ENCODE data around the gene NBDY. TPM values are rescaled to one million over a fixed set of nuclear protein-coding genes. Genes with fewer than 3 reads are reported as not detected.

Gene NBDY
- total RNA-seq, 1 experiment from 2014 or later, result 53.1 TPM

- DNase-seq (ENCODE audit: low spot score), result no peak
- H3K4me3 ChIP-seq (ENCODE audit: low read depth, low read length, poor library complexity, severe bottlenecking), result no peak overlapping the region
- intact Hi-C loops (cut with micrococcal nuclease; ENCODE audit: unreplicated experiment), result no loop called here
- no peaks in the 10 kb centered on the region for H3K4me1 ChIP-seq (ENCODE audit: insufficient read depth, low read length, poor library complexity, severe bottlenecking)
- no TSS peak for BruUV-seq (replicated peaks)
- no peak for TF ChIP-seq CTCF (conservative IDR thresholded peaks at IDR 0.05; ENCODE audit: low read depth, low read length)
- no peak for TF ChIP-seq EZH2 (IDR thresholded peaks at IDR 0.05; ENCODE audit: borderline replicate concordance, low read depth, low read length, poor library complexity, severe bottlenecking)
- H3K36me3 ChIP-seq (ENCODE audit: insufficient read depth, low read length, poor library complexity, severe bottlenecking), result no peaks in the 10 kb centered on the region
- ChIA-PET CTCF (no interaction called here), POLR2A (ENCODE audit: low non-redundant PET) (no interaction called here)
- H3K27ac ChIP-seq (ENCODE audit: low read depth, low read length, poor library complexity, severe bottlenecking), result no peak overlapping the region
- H3K27me3 ChIP-seq (replicated peaks; ENCODE audit: insufficient read depth, low read depth, low read length, poor library complexity), result no peaks in the 10 kb centered on the region
- no peaks in the 10 kb centered on the region for H3K9me3 ChIP-seq (ENCODE audit: low read depth, low read length, poor library complexity, severe bottlenecking)
Observed at GRCh38 chrX:56833626-56834025, 104.6 kb downstream of the NBDY start.

DNA sequence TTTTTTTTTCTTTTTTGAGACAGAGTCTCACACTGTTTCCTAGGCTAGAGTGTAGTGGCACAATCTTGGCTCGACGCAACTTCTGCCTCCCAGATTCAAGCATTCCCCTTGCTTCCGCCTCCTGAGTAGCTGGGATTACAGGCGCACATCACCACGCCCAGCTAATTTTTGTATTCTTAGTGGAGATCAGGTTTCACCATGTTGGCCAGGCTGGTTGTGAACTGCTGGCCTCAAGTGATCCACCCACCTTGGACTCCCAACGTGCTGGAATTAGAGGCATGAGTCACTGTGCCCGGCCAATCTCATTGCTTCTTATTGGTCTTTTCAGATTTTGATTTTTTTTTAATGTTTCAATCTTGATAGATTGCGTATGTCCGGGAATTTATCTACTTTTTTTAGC lies 124.4 kb downstream of the NBDY start:
- BruUV-seq (replicated peaks), result no TSS peak
- no peak for TF ChIP-seq EZH2 (IDR thresholded peaks at IDR 0.05; ENCODE audit: borderline replicate concordance, low read depth, low read length, poor library complexity, severe bottlenecking)
- TF ChIP-seq CTCF (conservative IDR thresholded peaks at IDR 0.05; ENCODE audit: low read depth, low read length), result no peak
- Histone ChIP-seq H3K27me3 (replicated peaks; ENCODE audit: insufficient read depth, low read depth, low read length, poor library complexity) (no peaks in the 10 kb centered on the region), H3K36me3 (ENCODE audit: insufficient read depth, low read length, poor library complexity, severe bottlenecking) (no peaks in the 10 kb centered on the region), H3K9me3 (ENCODE audit: low read depth, low read length, poor library complexity, severe bottlenecking) (no peaks in the 10 kb centered on the region), H3K4me3 (ENCODE audit: low read depth, low read length, poor library complexity, severe bottlenecking) (no peak overlapping the region), H3K4me1 (ENCODE audit: insufficient read depth, low read length, poor library complexity, severe bottlenecking) (no peaks in the 10 kb centered on the region), H3K27ac (ENCODE audit: low read depth, low read length, poor library complexity, severe bottlenecking) (no peak overlapping the region)
- ChIA-PET POLR2A (ENCODE audit: low non-redundant PET) (no interaction called here), CTCF (no interaction called here)
- intact Hi-C loops (cut with micrococcal nuclease; ENCODE audit: unreplicated experiment), result no loop called here
- DNase-seq (ENCODE audit: low spot score), result no peak

DNA sequence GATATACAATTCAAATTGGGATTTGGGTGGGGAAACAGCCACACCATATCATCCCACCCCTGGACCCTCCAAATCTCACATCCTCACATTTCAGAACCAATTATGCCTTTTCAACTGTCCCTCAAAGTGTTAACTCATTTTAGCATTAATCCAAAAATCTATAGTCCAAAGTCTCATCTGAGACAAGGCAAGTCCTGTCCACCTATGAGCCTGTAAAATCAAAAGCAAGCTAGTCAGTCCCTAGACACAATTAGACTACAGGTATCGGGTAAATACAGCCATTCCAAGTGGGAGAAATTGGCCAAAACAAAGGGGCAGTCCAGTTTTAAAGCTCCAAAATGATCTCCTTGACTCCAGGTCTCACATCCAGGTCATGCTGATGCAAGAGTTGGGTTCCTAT lies 128.0 kb downstream of the NBDY start:
- ChIA-PET POLR2A (ENCODE audit: low non-redundant PET) (no interaction called here), CTCF (no interaction called here)
- Histone ChIP-seq H3K27ac (ENCODE audit: low read depth, low read length, poor library complexity, severe bottlenecking) (no peak overlapping the region), H3K36me3 (ENCODE audit: insufficient read depth, low read length, poor library complexity, severe bottlenecking) (no peaks in the 10 kb centered on the region), H3K4me1 (ENCODE audit: insufficient read depth, low read length, poor library complexity, severe bottlenecking) (no peaks in the 10 kb centered on the region), H3K27me3 (replicated peaks; ENCODE audit: insufficient read depth, low read depth, low read length, poor library complexity) (no peaks in the 10 kb centered on the region), H3K4me3 (ENCODE audit: low read depth, low read length, poor library complexity, severe bottlenecking) (no peak overlapping the region), H3K9me3 (ENCODE audit: low read depth, low read length, poor library complexity, severe bottlenecking) (no peaks in the 10 kb centered on the region)
- TF ChIP-seq EZH2 (IDR thresholded peaks at IDR 0.05; ENCODE audit: borderline replicate concordance, low read depth, low read length, poor library complexity, severe bottlenecking), result no peak
- no peak for TF ChIP-seq CTCF (conservative IDR thresholded peaks at IDR 0.05; ENCODE audit: low read depth, low read length)
- intact Hi-C loops (cut with micrococcal nuclease; ENCODE audit: unreplicated experiment), result no loop called here
- DNase-seq (ENCODE audit: low spot score), result no peak
- no TSS peak for BruUV-seq (replicated peaks)

All from A673 (cell line).